GM12872 (cell line): ENCODE data around the gene FAM174A.

Source experiments
- TF ChIP-seq, protein P1 (sequence below): IDR thresholded peaks from 3 replicates; pipeline ENCODE4 v1.5.1; 2011; ENCODE audit warnings: low read depth, mild to moderate bottlenecking, low read length, moderate library complexity; ENCODE audit not compliant: insufficient read depth

The FAM174A gene

DNA sequence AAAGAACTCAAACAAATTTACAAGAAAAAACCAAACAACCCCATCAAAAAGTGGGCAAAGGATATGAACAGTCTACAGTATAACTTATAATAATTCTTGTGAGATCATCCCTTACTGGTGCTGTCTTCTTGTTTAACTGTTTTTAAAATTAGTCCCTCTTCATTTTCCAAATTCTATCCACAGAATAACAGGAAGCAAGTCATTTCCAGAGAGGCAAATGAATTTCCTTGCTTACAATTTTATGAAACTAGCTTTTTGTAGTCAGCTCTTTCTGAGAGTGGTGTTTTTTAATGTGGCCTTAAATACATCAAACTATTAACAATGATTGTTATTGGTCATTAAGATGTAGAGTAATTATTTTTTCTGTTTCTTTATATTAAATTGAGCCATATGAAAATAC is 40.6 kb downstream of the FAM174A start:
- TF ChIP-seq, protein P1, sequence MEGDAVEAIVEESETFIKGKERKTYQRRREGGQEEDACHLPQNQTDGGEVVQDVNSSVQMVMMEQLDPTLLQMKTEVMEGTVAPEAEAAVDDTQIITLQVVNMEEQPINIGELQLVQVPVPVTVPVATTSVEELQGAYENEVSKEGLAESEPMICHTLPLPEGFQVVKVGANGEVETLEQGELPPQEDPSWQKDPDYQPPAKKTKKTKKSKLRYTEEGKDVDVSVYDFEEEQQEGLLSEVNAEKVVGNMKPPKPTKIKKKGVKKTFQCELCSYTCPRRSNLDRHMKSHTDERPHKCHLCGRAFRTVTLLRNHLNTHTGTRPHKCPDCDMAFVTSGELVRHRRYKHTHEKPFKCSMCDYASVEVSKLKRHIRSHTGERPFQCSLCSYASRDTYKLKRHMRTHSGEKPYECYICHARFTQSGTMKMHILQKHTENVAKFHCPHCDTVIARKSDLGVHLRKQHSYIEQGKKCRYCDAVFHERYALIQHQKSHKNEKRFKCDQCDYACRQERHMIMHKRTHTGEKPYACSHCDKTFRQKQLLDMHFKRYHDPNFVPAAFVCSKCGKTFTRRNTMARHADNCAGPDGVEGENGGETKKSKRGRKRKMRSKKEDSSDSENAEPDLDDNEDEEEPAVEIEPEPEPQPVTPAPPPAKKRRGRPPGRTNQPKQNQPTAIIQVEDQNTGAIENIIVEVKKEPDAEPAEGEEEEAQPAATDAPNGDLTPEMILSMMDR, result no peak

DNA sequence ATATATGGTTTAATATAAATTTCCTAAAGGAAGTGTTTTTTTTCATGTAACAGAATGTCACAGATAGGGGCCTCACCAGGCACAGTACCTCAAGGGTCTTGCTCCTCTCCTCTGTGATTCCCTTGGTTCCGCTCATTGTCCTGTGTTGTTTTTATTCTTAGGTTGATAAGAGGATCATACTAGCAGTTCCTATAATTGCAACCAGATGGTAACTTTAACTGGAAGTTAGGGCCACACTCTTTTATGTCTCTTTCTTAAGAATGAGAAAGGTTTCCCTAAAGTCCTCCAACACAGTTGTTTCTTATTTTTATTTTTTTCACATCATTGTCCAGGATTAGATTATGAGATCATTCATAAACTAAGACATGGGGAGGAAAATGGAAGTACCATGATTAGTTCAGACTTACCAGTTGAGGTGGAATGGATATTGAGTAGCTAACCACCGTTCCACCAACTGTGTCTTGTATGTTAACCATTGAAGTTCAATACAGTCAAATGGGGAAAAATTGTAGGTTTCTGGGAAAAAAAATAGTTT is 41.1 kb downstream of the FAM174A start:
- TF ChIP-seq, protein P1, result no peak

DNA sequence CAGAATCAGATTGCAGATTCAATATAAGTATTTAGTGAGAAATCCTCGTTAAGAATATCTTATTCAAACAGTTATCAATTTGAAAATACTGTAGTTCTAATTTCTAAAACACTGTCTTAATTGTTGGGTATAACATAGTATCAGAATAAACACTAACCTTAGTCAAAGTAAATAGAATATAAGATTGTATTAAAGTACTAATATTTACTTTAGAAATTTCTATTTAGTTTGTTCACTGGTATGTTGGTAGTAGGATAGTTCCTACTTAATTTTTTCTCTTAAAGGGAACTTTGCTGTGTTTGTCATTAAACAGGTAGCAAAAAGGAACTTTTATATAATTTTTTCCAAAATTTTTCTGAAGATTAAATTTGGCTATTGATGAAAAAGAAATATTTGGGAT is 42.3 kb downstream of the FAM174A start:
- TF ChIP-seq, protein P1, result no peak

DNA sequence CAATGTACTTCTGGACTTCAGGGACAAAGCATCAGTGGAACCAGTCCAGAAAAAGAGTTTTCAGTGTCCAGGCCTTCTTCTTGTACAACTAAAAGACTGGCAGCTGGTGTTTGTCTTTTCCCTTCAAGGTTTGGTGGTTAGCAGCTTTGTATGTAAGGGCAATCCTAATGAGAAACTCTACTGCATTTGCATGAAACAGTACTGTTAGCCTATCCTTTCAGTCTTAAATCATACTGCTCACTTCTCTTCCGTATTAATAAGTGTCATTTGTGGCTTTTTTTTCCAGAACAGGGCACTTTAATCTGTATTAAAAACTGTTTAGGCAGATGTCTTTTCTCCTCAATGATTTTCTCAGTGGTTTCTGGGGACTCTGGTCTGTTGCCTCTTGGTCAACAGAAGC is 48.9 kb downstream of the FAM174A start:
- TF ChIP-seq, protein P1, result no peak

DNA sequence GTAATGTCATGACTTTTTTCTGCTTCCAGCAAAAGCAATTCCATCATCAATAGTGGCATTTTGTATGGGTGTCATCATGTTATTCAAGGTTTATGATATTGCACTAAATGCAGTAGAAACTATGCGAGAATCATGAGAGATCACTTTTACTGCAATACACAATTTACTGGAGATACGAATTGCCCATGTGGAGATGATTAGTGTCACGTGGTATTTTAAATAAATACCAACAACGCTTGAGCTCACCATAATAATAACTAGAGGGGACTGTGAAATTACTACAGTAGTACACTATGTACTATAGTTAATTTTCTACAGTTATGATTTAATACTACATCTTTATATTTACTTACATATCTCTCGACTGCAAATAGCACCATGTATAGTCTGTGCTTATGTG is 49.7 kb downstream of the FAM174A start:
- TF ChIP-seq, protein P1, result no peak

DNA sequence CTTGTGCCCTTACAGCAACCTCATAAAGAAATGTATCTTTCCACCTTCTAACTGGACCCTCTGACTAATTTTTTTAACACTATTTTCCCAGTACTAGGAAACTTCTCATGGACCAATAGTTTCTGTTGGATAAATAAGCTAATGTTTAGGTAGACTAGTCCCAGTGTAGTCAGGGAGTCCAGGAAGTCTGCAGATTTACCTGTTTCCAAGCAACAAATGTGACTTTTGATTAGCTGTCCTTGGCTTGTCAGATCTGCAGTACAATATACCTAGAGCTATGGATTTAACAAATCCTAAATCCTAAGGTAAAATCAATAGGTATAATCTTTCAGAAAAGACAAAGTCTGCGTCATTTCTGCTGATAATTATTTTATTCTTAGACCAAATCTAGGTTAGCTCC is 55.7 kb downstream of the FAM174A start:
- TF ChIP-seq, protein P1, result no peak

DNA sequence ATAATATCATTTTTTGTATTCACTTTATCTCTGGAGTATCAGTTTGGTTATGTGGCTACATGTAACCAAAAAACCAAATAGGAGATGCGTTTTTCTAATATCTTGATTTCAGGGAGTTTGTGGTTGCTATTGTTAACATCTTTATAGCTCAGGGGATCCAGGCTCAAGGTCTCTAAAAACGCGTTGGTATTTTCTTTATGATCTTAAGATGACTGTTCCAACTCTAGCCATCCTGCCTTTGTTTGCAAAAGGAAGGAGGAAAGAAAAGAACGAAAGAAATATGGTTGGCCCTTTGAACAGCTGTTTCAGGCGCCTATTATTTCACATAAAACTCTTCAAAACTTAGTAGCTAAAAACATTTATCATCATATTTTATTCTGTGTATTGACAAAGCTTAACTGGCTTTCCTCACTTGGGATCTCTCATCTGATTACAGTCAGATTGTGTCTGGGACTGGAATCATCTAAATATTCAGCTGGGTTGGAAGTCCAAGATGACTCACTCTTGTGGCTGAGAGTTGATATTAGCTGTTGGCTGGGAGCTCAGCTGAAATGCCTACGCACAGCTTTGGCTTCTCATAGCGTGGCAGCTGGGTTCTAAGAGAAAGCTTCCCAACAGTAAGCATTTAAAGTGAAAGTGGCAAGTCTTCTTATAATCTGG is 60.1 kb downstream of the FAM174A start:
- TF ChIP-seq, protein P1, result no peak
